ENCODE measurements around the gene ITGB5.

DNA sequence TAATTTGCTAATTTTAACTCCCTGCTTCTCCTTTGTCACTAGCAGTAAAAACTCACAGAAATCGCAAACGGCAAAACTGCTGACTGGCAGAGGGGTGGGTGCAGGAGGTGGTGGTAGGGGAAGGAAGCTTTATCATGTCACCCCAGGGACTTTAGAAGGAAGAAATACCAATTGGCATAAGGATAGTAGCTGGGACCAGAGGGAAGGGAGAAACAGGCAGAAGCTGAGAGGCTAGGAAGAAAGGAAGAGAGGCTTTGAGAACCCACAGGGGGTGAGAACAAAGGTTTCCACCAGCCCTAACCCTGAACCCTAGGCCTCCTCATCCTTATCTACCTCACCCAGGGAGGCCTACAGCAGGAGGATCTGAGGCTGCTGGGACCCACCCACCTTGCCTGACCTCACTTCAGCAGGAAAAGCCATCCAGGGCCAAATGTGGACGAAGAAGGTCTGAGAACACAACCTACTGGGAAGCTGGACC, 10.7 kb downstream of the ITGB5 start:
- TF ChIP-seq, protein P1, sequence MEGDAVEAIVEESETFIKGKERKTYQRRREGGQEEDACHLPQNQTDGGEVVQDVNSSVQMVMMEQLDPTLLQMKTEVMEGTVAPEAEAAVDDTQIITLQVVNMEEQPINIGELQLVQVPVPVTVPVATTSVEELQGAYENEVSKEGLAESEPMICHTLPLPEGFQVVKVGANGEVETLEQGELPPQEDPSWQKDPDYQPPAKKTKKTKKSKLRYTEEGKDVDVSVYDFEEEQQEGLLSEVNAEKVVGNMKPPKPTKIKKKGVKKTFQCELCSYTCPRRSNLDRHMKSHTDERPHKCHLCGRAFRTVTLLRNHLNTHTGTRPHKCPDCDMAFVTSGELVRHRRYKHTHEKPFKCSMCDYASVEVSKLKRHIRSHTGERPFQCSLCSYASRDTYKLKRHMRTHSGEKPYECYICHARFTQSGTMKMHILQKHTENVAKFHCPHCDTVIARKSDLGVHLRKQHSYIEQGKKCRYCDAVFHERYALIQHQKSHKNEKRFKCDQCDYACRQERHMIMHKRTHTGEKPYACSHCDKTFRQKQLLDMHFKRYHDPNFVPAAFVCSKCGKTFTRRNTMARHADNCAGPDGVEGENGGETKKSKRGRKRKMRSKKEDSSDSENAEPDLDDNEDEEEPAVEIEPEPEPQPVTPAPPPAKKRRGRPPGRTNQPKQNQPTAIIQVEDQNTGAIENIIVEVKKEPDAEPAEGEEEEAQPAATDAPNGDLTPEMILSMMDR (IDR thresholded peaks at IDR 0.05; ENCODE audit: low read length) = no peak
- TF ChIP-seq EZH2 (IDR thresholded peaks at IDR 0.05; ENCODE audit: borderline replicate concordance, low read length) = no peak

Data from OCI-LY1 (cell line).